Pulmonary artery endothelial cell (primary cell): ENCODE measurements around the gene IGHMBP2. TPM values are rescaled to one million over a fixed set of nuclear protein-coding genes. Genes with fewer than 3 reads are reported as not detected.

Source experiments
- DNase-seq: peaks from one replicate; pipeline ENCODE4 v3.0.0-alpha.2; 2011; ENCODE audit warnings: low read depth, low spot score
- total RNA-seq: library from RNA; depleted of rRNA; stranded (reverse); fragments of >200 nt; gene quantifications from 2 replicates; pipeline ENCODE4 v1.2.3, GENCODE V29; 2014

Gene IGHMBP2
- total RNA-seq, 1 donor from 2014 or later, result 9.1 TPM

GRCh38 chr11:68980776-68981065 is 77.0 kb downstream of the IGHMBP2 start, which contains the start of gene MRGPRD:
TSS of gene MRGPRD (minus strand) at chr11:68980986. CDS start at chr11:68980986, 0 bp downstream.
- no peak for DNase-seq

- no peak for DNase-seq
These were observed 78.4 kb downstream of the IGHMBP2 start for GRCh38 chr11:68982134-68982533.

GRCh38 chr11:68983801-68984200 is 80.1 kb downstream of the IGHMBP2 start:
- DNase-seq, result no peak

- DNase-seq, result no peak
These were observed 83.5 kb downstream of the IGHMBP2 start for GRCh38 chr11:68987211-68987610.

- DNase-seq, result no peak
These were observed 84.8 kb downstream of the IGHMBP2 start for GRCh38 chr11:68988491-68988890.

Other genes starting within 250 kb of the IGHMBP2 start
- gene GAL, start 219.3 kb upstream of the IGHMBP2 start, total RNA-seq, result 1.3 and 1.8 TPM in 2 replicates
- gene TESMIN, start 152.4 kb upstream of the IGHMBP2 start, total RNA-seq, result 1.5 and 1.9 TPM in 2 replicates
- gene CPT1A, start 62.0 kb upstream of the IGHMBP2 start, total RNA-seq, result 70.6 and 89.4 TPM in 2 replicates
- gene MRPL21, start 59 bp upstream of the IGHMBP2 start, total RNA-seq, result 58.6 and 88.8 TPM in 2 replicates
- not detected in 2 replicates for gene MRGPRD, start 77.1 kb downstream of the IGHMBP2 start, total RNA-seq
- not detected in 2 replicates for gene MRGPRF, start 109.4 kb downstream of the IGHMBP2 start, total RNA-seq
- 8.4 and 11.3 TPM in 2 replicates for gene TPCN2, start 145.0 kb downstream of the IGHMBP2 start, total RNA-seq